ENCODE data around the gene ARMC5. TPM values are rescaled to one million over a fixed set of nuclear protein-coding genes. Genes with fewer than 3 reads are reported as not detected.

The ARMC5 gene
- total and polyA plus RNA-seq, 4 donors, result 8.6 to 24.7 (median 17.0) TPM

DNA sequence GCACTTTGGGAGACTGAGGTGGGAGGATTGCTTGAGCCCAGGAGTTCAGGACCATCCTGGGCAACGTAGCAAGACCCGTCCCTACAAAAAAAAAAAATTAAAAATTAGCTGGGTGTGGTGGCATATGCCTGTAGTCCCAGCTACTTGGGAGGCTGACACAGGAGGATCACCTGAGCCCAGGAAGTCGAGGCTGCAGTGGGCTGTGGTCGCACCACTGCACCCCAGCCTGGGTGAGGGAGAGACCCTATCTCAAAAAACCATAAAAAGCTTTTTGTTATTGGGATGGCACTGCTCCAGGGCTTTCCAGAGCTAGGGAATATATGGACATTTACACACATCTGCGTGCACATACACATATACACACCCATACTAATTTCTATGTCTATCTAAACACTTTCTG, 8.1 kb upstream of the ARMC5 start:
- Histone ChIP-seq H3K4me1 (ENCODE audit: control insufficient read depth, insufficient read depth, low read length) (peaks cover 13% of the 10 kb centered on the region), H3K27me3 (ENCODE audit: control insufficient read depth, insufficient read depth, low read length) (no peaks in the 10 kb centered on the region), H3K27ac (ENCODE audit: low read depth, low read length) (no peak overlapping the region), H3K9me3 (ENCODE audit: control insufficient read depth, insufficient read depth, low read length) (no peaks in the 10 kb centered on the region), H3K36me3 (ENCODE audit: control insufficient read depth, insufficient read depth, low read length) (peaks cover 12% of the 10 kb centered on the region), H3K4me3 (ENCODE audit: low read depth, low read length) (no peak overlapping the region)
- WGBS (ENCODE audit: insufficient coverage), result 100% methylated on average over 1 of the region's 5 CpGs
- DNase-seq (ENCODE audit: low read depth in 4 of 6, low spot score in 6 of 6), result no peak

DNA sequence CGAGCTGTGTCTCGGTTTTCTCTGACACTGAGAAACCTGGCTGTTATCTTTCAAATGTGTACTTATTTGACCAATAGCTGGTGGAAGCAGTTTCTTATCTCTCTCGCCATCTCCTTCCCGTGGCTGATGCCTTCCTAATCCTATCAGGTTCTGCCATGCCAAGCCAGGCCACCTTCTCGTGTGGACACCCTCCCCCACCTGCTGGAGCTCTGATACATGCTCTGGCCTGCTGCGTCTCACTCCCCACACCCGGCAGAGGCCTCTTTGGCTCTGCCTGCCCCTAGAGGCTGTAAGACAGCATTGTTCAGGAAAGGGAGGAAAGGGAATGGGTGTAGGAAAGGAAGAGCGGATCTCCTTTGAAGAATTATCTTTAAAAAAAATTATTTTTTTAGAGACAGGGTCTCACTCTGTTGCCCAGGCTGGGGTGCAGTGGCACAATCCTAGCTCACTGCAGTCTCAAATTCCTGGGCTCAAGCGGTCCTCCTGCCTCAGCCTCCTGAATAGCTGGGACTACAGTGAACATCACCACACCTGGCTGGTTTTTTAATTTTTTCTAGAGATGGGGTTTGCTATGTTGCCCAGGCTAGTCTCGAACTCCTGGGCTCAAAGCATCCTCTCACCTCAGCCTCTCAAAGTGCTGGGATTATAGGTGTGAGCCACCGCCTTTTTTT, 7.5 kb upstream of the ARMC5 start:
- peak in 2 of 6 donors; percentile 72 to 77 for DNase-seq (ENCODE audit: low read depth in 4 of 6, low spot score in 6 of 6)
- Histone ChIP-seq H3K36me3 (ENCODE audit: control insufficient read depth, insufficient read depth, low read length) (peaks cover 18% of the 10 kb centered on the region), H3K4me3 (ENCODE audit: low read depth, low read length) (no peak overlapping the region), H3K27me3 (ENCODE audit: control insufficient read depth, insufficient read depth, low read length) (no peaks in the 10 kb centered on the region), H3K27ac (ENCODE audit: low read depth, low read length) (no peak overlapping the region), H3K4me1 (ENCODE audit: control insufficient read depth, insufficient read depth, low read length) (peaks cover 19% of the 10 kb centered on the region), H3K9me3 (ENCODE audit: control insufficient read depth, insufficient read depth, low read length) (no peaks in the 10 kb centered on the region)
- 3% methylated on average over 3 of the region's 11 CpGs for WGBS (ENCODE audit: insufficient coverage)

DNA sequence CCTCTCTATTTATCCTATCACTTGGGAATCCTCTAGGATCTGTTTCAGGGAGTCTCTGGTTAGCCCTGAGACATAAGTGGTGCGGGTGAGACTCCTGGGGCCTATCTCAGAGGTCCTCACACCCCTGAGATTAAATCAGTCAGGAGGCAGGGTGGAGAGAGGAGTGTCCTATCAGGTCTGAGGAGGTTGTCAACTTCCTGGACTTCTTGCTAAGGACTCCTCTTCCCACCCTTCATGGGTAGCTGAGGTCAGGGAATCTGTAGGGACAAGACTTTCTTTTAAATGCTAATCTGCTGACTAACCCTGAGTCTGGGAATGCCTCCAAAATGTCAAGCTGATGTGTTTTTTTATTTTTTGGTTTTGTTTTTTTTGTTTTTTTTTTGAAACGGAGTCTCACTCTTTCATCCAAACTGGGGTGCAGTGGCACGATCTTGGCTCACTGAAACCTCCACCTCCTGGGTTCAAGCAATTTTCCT, 6.6 kb upstream of the ARMC5 start:
- WGBS (ENCODE audit: insufficient coverage), result no CpG with 5 or more reads among the region's 3 CpGs
- Histone ChIP-seq H3K27me3 (ENCODE audit: control insufficient read depth, insufficient read depth, low read length) (no peaks in the 10 kb centered on the region), H3K4me1 (ENCODE audit: control insufficient read depth, insufficient read depth, low read length) (peaks cover 28% of the 10 kb centered on the region), H3K4me3 (ENCODE audit: low read depth, low read length) (no peak overlapping the region), H3K9me3 (ENCODE audit: control insufficient read depth, insufficient read depth, low read length) (no peaks in the 10 kb centered on the region), H3K36me3 (ENCODE audit: control insufficient read depth, insufficient read depth, low read length) (peaks cover 23% of the 10 kb centered on the region), H3K27ac (ENCODE audit: low read depth, low read length) (no peak overlapping the region)
- peak in 1 of 6 donors; percentile 55 for DNase-seq (ENCODE audit: low read depth in 4 of 6, low spot score in 6 of 6)

DNA sequence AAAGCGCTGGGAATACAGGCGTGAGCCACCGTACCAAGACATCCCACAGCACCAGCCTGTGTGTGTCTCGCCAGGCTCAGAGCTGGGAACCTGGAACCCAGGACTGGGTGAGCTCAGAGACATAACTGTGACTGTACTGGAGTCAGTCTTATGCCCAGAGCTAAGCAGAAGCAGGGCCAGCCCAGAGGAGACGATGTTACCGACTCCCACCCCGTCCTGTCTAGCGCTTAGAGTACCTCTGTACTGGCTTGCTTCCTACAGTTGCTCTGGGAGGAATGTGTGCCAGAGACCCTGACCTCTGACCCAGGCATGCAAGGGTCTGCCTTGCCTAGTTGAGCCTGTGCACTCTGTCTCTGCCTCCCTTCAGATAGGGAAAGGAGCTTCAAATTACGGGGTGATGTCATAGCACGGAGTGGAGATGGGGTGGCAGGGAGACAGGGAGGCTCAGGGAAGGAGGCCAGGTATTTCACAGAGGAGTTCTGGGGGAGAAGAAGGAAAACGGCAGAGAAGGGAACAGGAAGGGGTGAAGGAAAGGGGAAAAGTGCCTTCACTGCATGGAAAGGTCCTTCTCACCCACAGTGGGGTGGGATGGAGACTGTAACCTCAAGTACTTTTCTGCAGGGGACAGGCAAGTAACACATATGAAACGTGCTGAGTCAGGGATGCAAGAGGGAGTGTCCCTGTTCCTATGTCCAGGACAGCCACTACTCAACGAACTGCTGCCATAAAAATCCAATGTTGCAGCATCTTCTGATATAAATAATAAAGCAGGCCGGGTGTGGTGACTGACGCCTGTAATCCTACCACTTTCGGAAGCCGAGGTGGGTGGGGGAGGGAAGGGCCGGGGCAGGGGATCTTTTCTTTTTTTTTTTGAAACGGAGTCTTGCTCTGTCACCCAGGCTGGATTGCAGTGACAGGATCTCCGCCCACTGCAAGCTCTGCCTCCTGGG, 5.8 kb upstream of the ARMC5 start:
- H3K27me3 ChIP-seq (ENCODE audit: control insufficient read depth, insufficient read depth, low read length), result no peaks in the 10 kb centered on the region
- WGBS (ENCODE audit: insufficient coverage), result 57% methylated on average over 13 of the region's 20 CpGs
- no peak overlapping the region for H3K4me3 ChIP-seq (ENCODE audit: low read depth, low read length)
- H3K4me1 ChIP-seq (ENCODE audit: control insufficient read depth, insufficient read depth, low read length), result peaks cover 36% of the 10 kb centered on the region
- peaks cover 27% of the 10 kb centered on the region for H3K36me3 ChIP-seq (ENCODE audit: control insufficient read depth, insufficient read depth, low read length)
- H3K27ac ChIP-seq (ENCODE audit: low read depth, low read length), result no peak overlapping the region
- DNase-seq (ENCODE audit: low read depth in 4 of 6, low spot score in 6 of 6), result no peak
- H3K9me3 ChIP-seq (ENCODE audit: control insufficient read depth, insufficient read depth, low read length), result no peaks in the 10 kb centered on the region

DNA sequence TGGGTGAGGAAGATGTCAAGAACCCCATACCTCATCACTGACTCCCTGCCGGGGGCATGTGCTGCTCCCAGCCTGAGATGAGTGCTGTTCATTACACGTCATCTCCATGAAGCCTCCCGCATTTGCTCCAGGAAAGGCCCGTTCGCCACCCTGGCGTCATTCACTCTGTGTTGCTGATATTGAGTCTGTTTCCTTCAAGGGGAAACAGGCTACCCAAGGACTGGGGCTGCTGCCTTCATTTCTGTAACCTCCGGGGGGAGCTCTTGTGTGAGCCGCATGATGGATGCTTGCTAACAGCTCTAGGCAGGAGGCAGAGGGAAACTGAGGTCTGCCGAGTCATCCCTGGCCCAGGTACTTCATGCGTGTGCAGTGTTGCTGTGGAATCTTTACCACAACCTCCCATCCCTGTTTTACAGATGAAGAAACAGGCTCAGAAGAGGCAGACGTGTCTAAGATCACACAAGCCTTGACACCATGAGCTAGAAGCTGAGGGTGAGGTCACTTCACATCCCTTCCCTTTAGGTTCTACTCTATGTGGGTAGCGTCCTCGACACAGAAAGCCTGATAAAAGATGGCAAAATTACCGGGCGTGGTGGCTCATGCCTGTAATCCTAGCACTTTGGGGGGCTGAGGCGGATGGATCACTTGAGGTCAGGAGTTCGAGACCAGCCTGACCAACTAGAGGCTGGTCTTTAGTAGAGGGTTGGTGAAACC, 3.5 kb upstream of the ARMC5 start:
- WGBS (ENCODE audit: insufficient coverage), result 77% methylated on average over 12 of the region's 17 CpGs
- Histone ChIP-seq H3K27ac (ENCODE audit: low read depth, low read length) (no peak overlapping the region), H3K36me3 (ENCODE audit: control insufficient read depth, insufficient read depth, low read length) (peaks cover 27% of the 10 kb centered on the region), H3K4me1 (ENCODE audit: control insufficient read depth, insufficient read depth, low read length) (peaks cover 43% of the 10 kb centered on the region), H3K9me3 (ENCODE audit: control insufficient read depth, insufficient read depth, low read length) (no peaks in the 10 kb centered on the region), H3K27me3 (ENCODE audit: control insufficient read depth, insufficient read depth, low read length) (no peaks in the 10 kb centered on the region), H3K4me3 (ENCODE audit: low read depth, low read length) (no peak overlapping the region)
- no peak for DNase-seq (ENCODE audit: low read depth in 4 of 6, low spot score in 6 of 6)

DNA sequence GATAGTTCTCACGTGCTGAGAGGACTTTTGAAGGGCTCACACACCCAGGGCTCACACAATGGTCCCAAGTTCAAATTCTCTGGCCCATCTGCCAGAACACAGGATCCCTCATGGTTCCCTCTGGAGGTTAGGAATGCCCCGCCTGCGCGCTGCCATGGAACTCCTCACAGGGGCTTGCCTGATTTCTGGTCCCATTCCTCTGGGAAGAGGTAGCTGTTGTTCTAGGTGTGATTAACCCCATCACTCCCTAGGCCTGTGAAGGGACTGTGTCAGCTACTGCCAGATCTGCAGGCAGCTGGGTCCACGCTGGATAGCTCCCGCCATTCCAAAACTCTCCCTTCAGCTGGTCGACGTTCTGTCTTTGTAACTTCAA, 2.3 kb upstream of the ARMC5 start:
- no peak overlapping the region for H3K4me3 ChIP-seq (ENCODE audit: low read depth, low read length)
- no peaks in the 10 kb centered on the region for H3K9me3 ChIP-seq (ENCODE audit: control insufficient read depth, insufficient read depth, low read length)
- 69% methylated on average over 5 of the region's 8 CpGs for WGBS (ENCODE audit: insufficient coverage)
- H3K27me3 ChIP-seq (ENCODE audit: control insufficient read depth, insufficient read depth, low read length), result no peaks in the 10 kb centered on the region
- peaks cover 29% of the 10 kb centered on the region for H3K36me3 ChIP-seq (ENCODE audit: control insufficient read depth, insufficient read depth, low read length)
- no peak overlapping the region for H3K27ac ChIP-seq (ENCODE audit: low read depth, low read length)
- DNase-seq (ENCODE audit: low read depth in 4 of 6, low spot score in 6 of 6), result no peak
- H3K4me1 ChIP-seq (ENCODE audit: control insufficient read depth, insufficient read depth, low read length), result peaks cover 39% of the 10 kb centered on the region

DNA sequence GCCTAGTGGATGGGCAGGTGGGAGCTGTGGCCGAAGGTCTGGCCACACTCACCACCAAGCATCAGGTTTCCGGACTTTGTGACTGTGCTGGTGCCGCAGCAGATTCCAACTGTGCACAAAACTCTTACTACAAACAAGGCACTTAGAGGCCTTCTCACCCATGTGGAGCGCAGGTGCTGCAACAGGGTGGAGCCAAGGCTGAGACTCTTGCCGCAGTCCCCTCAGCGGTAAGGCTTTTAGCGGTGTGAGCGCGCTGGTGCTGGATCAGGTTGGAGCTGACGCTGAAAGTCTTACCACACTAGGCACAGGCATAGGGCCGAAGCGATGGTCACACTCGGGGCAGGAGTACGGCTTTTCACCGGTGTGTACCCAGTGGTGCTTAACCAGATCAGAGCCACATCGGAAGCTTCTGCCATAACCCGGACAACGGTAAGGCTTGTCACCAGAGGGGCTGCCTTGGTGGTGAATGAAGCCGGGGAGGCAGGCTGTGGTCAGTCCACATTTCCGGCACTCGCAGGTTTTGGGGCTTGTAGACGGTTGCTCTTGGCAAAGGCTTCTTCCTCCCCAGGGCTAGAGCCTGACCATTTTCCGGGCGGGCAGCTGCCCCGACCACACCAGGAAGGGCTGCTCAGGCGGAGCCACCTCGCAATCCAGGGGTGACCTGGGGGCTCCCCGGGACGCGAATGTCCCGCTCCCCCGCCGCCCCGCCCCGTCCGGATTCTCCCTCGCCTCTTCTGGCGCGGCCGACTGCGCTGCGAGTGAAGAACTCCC, 1.0 kb upstream of the ARMC5 start:
- WGBS (ENCODE audit: insufficient coverage), result 4% methylated on average over 41 of the region's 42 CpGs
- Histone ChIP-seq H3K27ac (ENCODE audit: low read depth, low read length) (peak overlapping the region; percentile 96), H3K27me3 (ENCODE audit: control insufficient read depth, insufficient read depth, low read length) (no peaks in the 10 kb centered on the region), H3K36me3 (ENCODE audit: control insufficient read depth, insufficient read depth, low read length) (peaks cover 41% of the 10 kb centered on the region), H3K9me3 (ENCODE audit: control insufficient read depth, insufficient read depth, low read length) (no peaks in the 10 kb centered on the region), H3K4me1 (ENCODE audit: control insufficient read depth, insufficient read depth, low read length) (peaks cover 38% of the 10 kb centered on the region), H3K4me3 (ENCODE audit: low read depth, low read length) (peak overlapping the region; percentile 75)
- peak in 2 of 6 donors; percentile 6 to 22 for DNase-seq (ENCODE audit: low read depth in 4 of 6, low spot score in 6 of 6)

DNA sequence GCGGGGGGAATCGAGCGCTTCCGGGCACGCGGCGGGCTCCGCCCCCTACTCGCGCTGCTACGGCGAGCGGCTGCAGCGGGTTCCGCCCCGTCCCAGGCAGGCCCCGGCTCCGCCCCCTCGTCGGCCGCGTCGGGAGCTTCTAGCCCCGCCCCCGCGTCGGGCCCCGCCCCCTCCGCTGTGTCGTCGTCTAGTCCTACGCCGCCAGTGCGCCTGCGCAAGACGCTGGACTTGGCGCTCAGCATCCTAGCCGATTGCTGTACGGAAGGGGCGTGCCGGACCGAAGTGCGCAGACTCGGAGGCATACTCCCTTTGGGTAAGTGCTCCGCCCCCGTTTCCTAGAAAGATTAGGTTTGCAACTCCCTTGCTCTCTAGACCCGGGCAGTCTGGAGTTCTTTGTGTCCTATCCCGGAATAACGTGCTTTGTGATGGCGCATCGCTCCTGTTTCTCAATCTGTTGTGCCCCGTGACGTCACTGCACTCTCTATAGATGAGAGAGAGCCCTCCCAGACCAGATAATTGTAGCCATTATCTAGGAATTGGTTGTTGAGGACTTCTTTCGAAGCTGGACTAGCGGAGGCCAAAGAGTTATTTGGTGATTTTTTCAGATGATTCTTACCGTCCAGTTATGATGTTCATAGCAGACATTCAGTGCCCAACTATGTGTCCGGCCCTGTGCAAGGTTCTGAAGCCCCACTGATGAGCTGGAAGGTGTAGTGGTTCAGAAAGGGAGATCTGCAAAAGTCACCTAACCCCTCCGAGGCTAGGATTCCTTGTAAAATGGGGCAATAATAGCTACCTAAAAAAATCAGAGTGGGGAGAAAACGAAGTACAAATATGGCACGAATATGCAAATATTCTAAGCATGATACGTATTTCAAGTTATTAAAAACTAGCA, 633 bp downstream of the ARMC5 start:
- Histone ChIP-seq H3K27ac (ENCODE audit: low read depth, low read length) (peak overlapping the region; percentile 96), H3K27me3 (ENCODE audit: control insufficient read depth, insufficient read depth, low read length) (no peaks in the 10 kb centered on the region), H3K9me3 (ENCODE audit: control insufficient read depth, insufficient read depth, low read length) (no peaks in the 10 kb centered on the region), H3K4me1 (ENCODE audit: control insufficient read depth, insufficient read depth, low read length) (peaks cover 38% of the 10 kb centered on the region), H3K36me3 (ENCODE audit: control insufficient read depth, insufficient read depth, low read length) (peaks cover 57% of the 10 kb centered on the region), H3K4me3 (ENCODE audit: low read depth, low read length) (peak overlapping the region; percentile 75)
- 2% methylated on average over 50 of the region's 61 CpGs for WGBS (ENCODE audit: insufficient coverage)
- peak; percentile 94 to 100 (median 98) for DNase-seq (ENCODE audit: low read depth in 4 of 6, low spot score in 6 of 6)

All from spinal cord (tissue), 10 donors.